ENCODE results near the gene AMDHD2. TPM values are rescaled to one million over a fixed set of nuclear protein-coding genes. Genes with fewer than 3 reads are reported as not detected.

AMDHD2 gene
- total RNA-seq, 1 donor, result 94.8 TPM

GRCh38 chr16:2480948-2481347 is 39.2 kb upstream of the AMDHD2 start:
- Histone ChIP-seq H3K9me3 (ENCODE audit: low read depth, low read length) (no peaks in the 10 kb centered on the region), H3K27me3 (ENCODE audit: insufficient read depth, low read length) (no peaks in the 10 kb centered on the region), H3K4me1 (ENCODE audit: insufficient read depth, low read length) (peaks cover 15% of the 10 kb centered on the region), H3K4me2 (ENCODE audit: insufficient read depth, low read length) (no peak overlapping the region), H4K20me1 (ENCODE audit: insufficient read depth, low read length) (peaks cover 21% of the 10 kb centered on the region), H3K79me2 (ENCODE audit: insufficient read depth, low read length) (peaks cover 57% of the 10 kb centered on the region), H3K4me3 (ENCODE audit: insufficient read depth, low read length) (no peak overlapping the region), H2AFZ (ENCODE audit: low read length) (no peak overlapping the region), H3K36me3 (ENCODE audit: insufficient read depth, low read length) (no peaks in the 10 kb centered on the region), H3K27ac (ENCODE audit: low read depth, low read length) (no peak overlapping the region)
- no peak for DNase-seq (ENCODE audit: insufficient read length, low spot score, missing footprints)
- TF ChIP-seq CTCF (IDR thresholded peaks at IDR 0.05; ENCODE audit: extremely low read depth, low read depth, low read length), result no peak

DNA sequence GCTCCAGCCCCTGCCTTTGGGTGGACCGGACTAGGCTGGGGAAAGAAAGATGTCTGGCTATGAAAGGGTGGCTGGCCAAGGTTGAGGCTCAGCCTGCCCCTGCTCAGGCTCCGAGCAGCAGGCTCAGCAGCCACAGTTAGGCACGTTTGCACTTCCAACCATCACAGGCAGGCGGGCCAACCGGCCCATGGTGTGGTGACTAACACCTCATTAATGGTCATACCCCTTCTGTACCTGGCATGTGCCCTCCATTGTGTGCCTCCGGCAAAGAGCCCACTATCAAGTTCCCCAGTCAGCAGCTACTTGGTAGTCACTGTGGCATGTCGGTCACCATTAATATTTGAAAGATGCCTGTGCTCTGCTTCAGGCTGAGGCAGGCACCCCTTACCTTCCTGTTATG is 38.5 kb upstream of the AMDHD2 start:
- no peak for DNase-seq (ENCODE audit: insufficient read length, low spot score, missing footprints)
- Histone ChIP-seq H3K27me3 (ENCODE audit: insufficient read depth, low read length) (no peaks in the 10 kb centered on the region), H3K4me3 (ENCODE audit: insufficient read depth, low read length) (no peak overlapping the region), H2AFZ (ENCODE audit: low read length) (no peak overlapping the region), H3K27ac (ENCODE audit: low read depth, low read length) (no peak overlapping the region), H3K79me2 (ENCODE audit: insufficient read depth, low read length) (peaks cover 57% of the 10 kb centered on the region), H3K36me3 (ENCODE audit: insufficient read depth, low read length) (no peaks in the 10 kb centered on the region), H4K20me1 (ENCODE audit: insufficient read depth, low read length) (peaks cover 21% of the 10 kb centered on the region), H3K9me3 (ENCODE audit: low read depth, low read length) (no peaks in the 10 kb centered on the region), H3K4me2 (ENCODE audit: insufficient read depth, low read length) (no peak overlapping the region), H3K4me1 (ENCODE audit: insufficient read depth, low read length) (peaks cover 14% of the 10 kb centered on the region)
- TF ChIP-seq CTCF (IDR thresholded peaks at IDR 0.05; ENCODE audit: extremely low read depth, low read depth, low read length), result no peak

DNA sequence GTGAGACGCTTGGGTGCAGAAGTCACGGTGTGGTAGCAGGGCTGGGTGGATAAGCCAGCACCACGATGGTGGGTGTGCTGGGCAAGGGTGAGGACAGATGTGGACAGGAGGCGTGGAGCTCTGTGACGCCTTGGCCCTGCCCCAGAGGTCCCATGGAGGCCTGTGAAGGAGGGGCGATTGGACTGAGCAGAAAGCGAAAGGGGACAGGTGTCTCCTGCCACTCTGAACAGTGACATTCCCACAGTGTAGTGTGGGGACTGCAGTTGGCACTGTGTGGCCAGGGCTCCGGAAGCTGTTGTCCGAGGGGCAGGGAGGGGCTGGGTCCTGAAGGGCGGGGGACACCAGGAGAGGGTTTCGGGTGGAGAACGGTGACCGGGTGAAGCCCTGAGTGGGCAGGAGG is 37.9 kb upstream of the AMDHD2 start:
- Histone ChIP-seq H3K4me3 (ENCODE audit: insufficient read depth, low read length) (peak overlapping the region; percentile 66), H3K79me2 (ENCODE audit: insufficient read depth, low read length) (peaks cover 59% of the 10 kb centered on the region), H3K27me3 (ENCODE audit: insufficient read depth, low read length) (no peaks in the 10 kb centered on the region), H2AFZ (ENCODE audit: low read length) (peak overlapping the region; percentile 90), H3K9me3 (ENCODE audit: low read depth, low read length) (no peaks in the 10 kb centered on the region), H3K36me3 (ENCODE audit: insufficient read depth, low read length) (no peaks in the 10 kb centered on the region), H3K27ac (ENCODE audit: low read depth, low read length) (peak overlapping the region; percentile 68), H3K4me2 (ENCODE audit: insufficient read depth, low read length) (peak overlapping the region; percentile 81), H3K4me1 (ENCODE audit: insufficient read depth, low read length) (peaks cover 14% of the 10 kb centered on the region), H4K20me1 (ENCODE audit: insufficient read depth, low read length) (peaks cover 21% of the 10 kb centered on the region)
- no peak for DNase-seq (ENCODE audit: insufficient read length, low spot score, missing footprints)
- no peak for TF ChIP-seq CTCF (IDR thresholded peaks at IDR 0.05; ENCODE audit: extremely low read depth, low read depth, low read length)

GRCh38 chr16:2482708-2483534 is 37.2 kb upstream of the AMDHD2 start:
- Histone ChIP-seq H4K20me1 (ENCODE audit: insufficient read depth, low read length) (peaks cover 21% of the 10 kb centered on the region), H3K79me2 (ENCODE audit: insufficient read depth, low read length) (peaks cover 55% of the 10 kb centered on the region), H3K4me2 (ENCODE audit: insufficient read depth, low read length) (peak overlapping the region; percentile 81), H2AFZ (ENCODE audit: low read length) (peak overlapping the region; percentile 90), H3K4me1 (ENCODE audit: insufficient read depth, low read length) (peaks cover 14% of the 10 kb centered on the region), H3K9me3 (ENCODE audit: low read depth, low read length) (no peaks in the 10 kb centered on the region), H3K27me3 (ENCODE audit: insufficient read depth, low read length) (no peaks in the 10 kb centered on the region), H3K4me3 (ENCODE audit: insufficient read depth, low read length) (peak overlapping the region; percentile 66), H3K36me3 (ENCODE audit: insufficient read depth, low read length) (no peaks in the 10 kb centered on the region), H3K27ac (ENCODE audit: low read depth, low read length) (peak overlapping the region; percentile 68)
- peak; percentile 99 for DNase-seq (ENCODE audit: insufficient read length, low spot score, missing footprints)
- TF ChIP-seq CTCF (IDR thresholded peaks at IDR 0.05; ENCODE audit: extremely low read depth, low read depth, low read length), result no peak

Measured in osteoblast (primary cell).